ENCODE results near the gene DLGAP5.

The DLGAP5 gene

GRCh38 chr14:55223364-55223763, 32.0 kb upstream of the DLGAP5 start:
- H3K4me3 ChIP-seq (ENCODE audit: low read depth, low read length): no peak overlapping the region
- no peak for TF ChIP-seq CTCF (conservative IDR thresholded peaks at IDR 0.05; ENCODE audit: low read depth, low read length)
- no peak for DNase-seq (ENCODE audit: low read depth)

GRCh38 chr14:55221968-55222367, 30.6 kb upstream of the DLGAP5 start:
- no peak for DNase-seq (ENCODE audit: low read depth)
- H3K4me3 ChIP-seq (ENCODE audit: low read depth, low read length): no peak overlapping the region
- no peak for TF ChIP-seq CTCF (conservative IDR thresholded peaks at IDR 0.05; ENCODE audit: low read depth, low read length)

GRCh38 chr14:55221186-55221585, 29.8 kb upstream of the DLGAP5 start:
- peak; percentile 59 for DNase-seq (ENCODE audit: low read depth)
- no peak overlapping the region for H3K4me3 ChIP-seq (ENCODE audit: low read depth, low read length)
- no peak for TF ChIP-seq CTCF (conservative IDR thresholded peaks at IDR 0.05; ENCODE audit: low read depth, low read length)

GRCh38 chr14:55220230-55220629, 28.8 kb upstream of the DLGAP5 start:
- no peak for DNase-seq (ENCODE audit: low read depth)
- no peak overlapping the region for H3K4me3 ChIP-seq (ENCODE audit: low read depth, low read length)
- no peak for TF ChIP-seq CTCF (conservative IDR thresholded peaks at IDR 0.05; ENCODE audit: low read depth, low read length)

GRCh38 chr14:55212634-55213033, 21.2 kb upstream of the DLGAP5 start:
- no peak for TF ChIP-seq CTCF (conservative IDR thresholded peaks at IDR 0.05; ENCODE audit: low read depth, low read length)
- no peak for DNase-seq (ENCODE audit: low read depth)
- H3K4me3 ChIP-seq (ENCODE audit: low read depth, low read length): no peak overlapping the region

GRCh38 chr14:55207832-55208231, 16.4 kb upstream of the DLGAP5 start:
- DNase-seq (ENCODE audit: low read depth): no peak
- no peak overlapping the region for H3K4me3 ChIP-seq (ENCODE audit: low read depth, low read length)
- no peak for TF ChIP-seq CTCF (conservative IDR thresholded peaks at IDR 0.05; ENCODE audit: low read depth, low read length)

- H3K4me3 ChIP-seq (ENCODE audit: low read depth, low read length): no peak overlapping the region
- no peak for TF ChIP-seq CTCF (conservative IDR thresholded peaks at IDR 0.05; ENCODE audit: low read depth, low read length)
- no peak for DNase-seq (ENCODE audit: low read depth)
These were observed 14.8 kb upstream of the DLGAP5 start for GRCh38 chr14:55206175-55206693.

Data from choroid plexus epithelial cell (primary cell).